ENCODE data around the gene AKT1. TPM values are rescaled to one million over a fixed set of nuclear protein-coding genes. Genes with fewer than 3 reads are reported as not detected.

Gene AKT1
- total and polyA plus RNA-seq, 2 of the 13 experiments (the other 11 are each of a cell fraction or from before 2014, with no cell fraction given), result 96.2 to 116 TPM

GRCh38 chr14:104752735-104753527 lies 42.6 kb downstream of the AKT1 start, which contains the start of gene SIVA1 (continued):
- TF ChIP-seq ZBTB14 (CRISPR knock-in tag; IDR thresholded peaks at IDR 0.05) (no peak; the same call in 1 of the 2 replicates), POLR2A (IDR thresholded peaks at IDR 0.05; ENCODE audit: insufficient read depth in 1 of 2, low read depth in 2 of 2, low read length in 2 of 2) (peak; percentile 83 to 86), ZNF646 (CRISPR knock-in tag; IDR thresholded peaks at IDR 0.05) (no peak), SALL2 (CRISPR knock-in tag; IDR thresholded peaks at IDR 0.05) (peak; percentile 55), ZNF674 (CRISPR knock-in tag; IDR thresholded peaks at IDR 0.05; ENCODE audit: low read depth) (no peak), ZMYM2 (CRISPR knock-in tag; IDR thresholded peaks at IDR 0.05) (peak; percentile 76; the same call in 1 of the 2 replicates), YEATS2 (CRISPR knock-in tag; IDR thresholded peaks at IDR 0.05; ENCODE audit: borderline replicate concordance) (peak; percentile 85), ZNF766 (CRISPR knock-in tag; IDR thresholded peaks at IDR 0.05; ENCODE audit: borderline replicate concordance) (peak; percentile 22; the same call in 1 of the 2 replicates), ARID2 (CRISPR knock-in tag; IDR thresholded peaks at IDR 0.05; ENCODE audit: borderline replicate concordance) (peak; percentile 28; the same call in 1 of the 2 replicates), ZNF549 (CRISPR knock-in tag; IDR thresholded peaks at IDR 0.05) (no peak), TBX2 (CRISPR knock-in tag; IDR thresholded peaks at IDR 0.05; ENCODE audit: borderline replicate concordance) (peak; percentile 78), ATF1 (CRISPR knock-in tag; IDR thresholded peaks at IDR 0.05) (peak; percentile 96), ZNF550 (CRISPR knock-in tag; IDR thresholded peaks at IDR 0.05; ENCODE audit: borderline replicate concordance) (no peak), ZNF382 (CRISPR knock-in tag; IDR thresholded peaks at IDR 0.05; ENCODE audit: borderline replicate concordance) (no peak), ZNF660 (CRISPR knock-in tag; IDR thresholded peaks at IDR 0.05; ENCODE audit: borderline replicate concordance, low read depth) (no peak), POLR2G (IDR thresholded peaks at IDR 0.05; ENCODE audit: low read depth, low read length) (peak; percentile 77), MYPOP (CRISPR knock-in tag; IDR thresholded peaks at IDR 0.05) (peak; percentile 40), ZNF615 (CRISPR knock-in tag; IDR thresholded peaks at IDR 0.05; ENCODE audit: borderline replicate concordance) (no peak; the same call in 1 of the 2 replicates), ZNF704 (CRISPR knock-in tag; IDR thresholded peaks at IDR 0.05; ENCODE audit: borderline replicate concordance) (no peak; the same call in 1 of the 2 replicates)
